Loucy (cell line): ENCODE results near the gene SLCO4C1.

ENCODE experiments used
- EZH2phosphoT487 ChIP-seq: fragments of 200-600 bp; IDR thresholded peaks from 2 replicates; pipeline ENCODE4 v1.6.1; 2018; ENCODE audit warnings: antibody characterized with exemption, mild to moderate bottlenecking, moderate library complexity, borderline replicate concordance
- TF ChIP-seq, protein P1 (sequence below): fragments of 200-600 bp; sonication (generic); conservative IDR thresholded peaks from 2 replicates; pipeline ENCODE4 v1.5.1; 2014; ENCODE audit warnings: mild to moderate bottlenecking, antibody characterized with exemption, low read length

DNA sequence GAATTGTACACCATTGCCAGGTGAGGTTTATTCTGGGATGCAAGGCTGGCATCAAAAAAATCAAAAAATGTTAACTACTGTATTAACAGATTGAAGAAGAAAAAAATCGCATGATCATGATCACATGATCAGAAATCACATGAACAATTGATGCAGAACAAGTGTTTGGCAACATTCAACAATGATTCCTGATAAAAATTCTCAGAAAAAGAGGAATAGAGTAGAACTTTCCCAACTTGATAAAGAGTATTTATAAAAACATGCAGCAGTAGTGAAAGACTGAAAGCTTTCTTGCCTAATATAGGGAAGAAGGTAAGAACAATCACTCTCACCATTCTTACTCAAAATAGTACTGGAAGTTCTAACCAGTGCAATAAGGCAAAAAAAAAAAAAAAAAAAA, 16.4 kb downstream of the SLCO4C1 start:
- TF ChIP-seq, protein P1, sequence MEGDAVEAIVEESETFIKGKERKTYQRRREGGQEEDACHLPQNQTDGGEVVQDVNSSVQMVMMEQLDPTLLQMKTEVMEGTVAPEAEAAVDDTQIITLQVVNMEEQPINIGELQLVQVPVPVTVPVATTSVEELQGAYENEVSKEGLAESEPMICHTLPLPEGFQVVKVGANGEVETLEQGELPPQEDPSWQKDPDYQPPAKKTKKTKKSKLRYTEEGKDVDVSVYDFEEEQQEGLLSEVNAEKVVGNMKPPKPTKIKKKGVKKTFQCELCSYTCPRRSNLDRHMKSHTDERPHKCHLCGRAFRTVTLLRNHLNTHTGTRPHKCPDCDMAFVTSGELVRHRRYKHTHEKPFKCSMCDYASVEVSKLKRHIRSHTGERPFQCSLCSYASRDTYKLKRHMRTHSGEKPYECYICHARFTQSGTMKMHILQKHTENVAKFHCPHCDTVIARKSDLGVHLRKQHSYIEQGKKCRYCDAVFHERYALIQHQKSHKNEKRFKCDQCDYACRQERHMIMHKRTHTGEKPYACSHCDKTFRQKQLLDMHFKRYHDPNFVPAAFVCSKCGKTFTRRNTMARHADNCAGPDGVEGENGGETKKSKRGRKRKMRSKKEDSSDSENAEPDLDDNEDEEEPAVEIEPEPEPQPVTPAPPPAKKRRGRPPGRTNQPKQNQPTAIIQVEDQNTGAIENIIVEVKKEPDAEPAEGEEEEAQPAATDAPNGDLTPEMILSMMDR: no peak
- no peak for TF ChIP-seq EZH2phosphoT487
